Loucy (cell line): Measurements from ENCODE around the gene PMEL.
A peak's percentile ranks its signal among the peaks of the same experiment; 100 is the strongest.

Experiments used
- H2AFZ ChIP-seq: fragments of 200-600 bp; sonication (generic); 2 replicates; pipeline ENCODE4 v1.6.0; 2016; ENCODE audit warnings: antibody characterized with exemption, mild to moderate bottlenecking, low read length, moderate library complexity
- H3F3A ChIP-seq: fragments of 200-600 bp; 2 replicates; pipeline ENCODE4 v1.6.0; 2016; ENCODE audit warnings: antibody characterized with exemption, low read depth, mild to moderate bottlenecking
- H3K27me3 ChIP-seq: fragments of 200-600 bp; sonication (generic); 2 replicates; pipeline ENCODE4 v1.6.1; 2014; ENCODE audit warnings: low read length, mild to moderate bottlenecking; ENCODE audit not compliant: insufficient read depth, poor library complexity, severe bottlenecking
- H3K36me3 ChIP-seq: fragments of 200-600 bp; sonication (generic); 2 replicates; pipeline ENCODE4 v1.6.1; 2016; ENCODE audit warnings: low read length; ENCODE audit not compliant: insufficient read depth
- H3K4me1 ChIP-seq: fragments of 200-600 bp; sonication (generic); 2 replicates; pipeline ENCODE4 v1.5.1; 2014; ENCODE audit warnings: low read length, mild to moderate bottlenecking; ENCODE audit not compliant: insufficient read depth, poor library complexity, severe bottlenecking
- H3K4me2 ChIP-seq: fragments of 200-600 bp; sonication (generic); 2 replicates; pipeline ENCODE4 v1.6.0; 2014; ENCODE audit warnings: antibody characterized with exemption, low read length, low read depth, mild to moderate bottlenecking; ENCODE audit not compliant: poor library complexity, severe bottlenecking
- H3K4me3 ChIP-seq: fragments of 200-600 bp; sonication (generic); 2 replicates; pipeline ENCODE4 v1.5.1; 2014; ENCODE audit warnings: low read length, mild to moderate bottlenecking, mixed read lengths; ENCODE audit not compliant: poor library complexity, severe bottlenecking
- H3K79me2 ChIP-seq: fragments of 200-600 bp; sonication (generic); 2 replicates; pipeline ENCODE4 v1.6.1; 2014; ENCODE audit warnings: low read length; ENCODE audit not compliant: insufficient read depth
- H3K9ac ChIP-seq: fragments of 200-600 bp; sonication (generic); 2 replicates; pipeline ENCODE4 v1.6.0; 2014; ENCODE audit warnings: mild to moderate bottlenecking, low read depth, low read length, moderate library complexity; ENCODE audit not compliant: poor library complexity, severe bottlenecking
- H3K9me2 ChIP-seq: fragments of 200-600 bp; sonication (generic); replicated peaks from 2 replicates; pipeline ENCODE4 v1.6.1; 2016; ENCODE audit warnings: low read depth, low read length, mixed read lengths
- H3K9me3 ChIP-seq: fragments of 200-600 bp; sonication (generic); 2 replicates; pipeline ENCODE4 v1.6.1; 2014; ENCODE audit warnings: mild to moderate bottlenecking, antibody characterized with exemption, low read length, low read depth; ENCODE audit not compliant: insufficient read depth
- H4K20me1 ChIP-seq: fragments of 200-600 bp; sonication (generic); 2 replicates; pipeline ENCODE4 v1.6.0; 2014; ENCODE audit warnings: antibody characterized with exemption, low read length, mild to moderate bottlenecking; ENCODE audit not compliant: insufficient read depth, poor library complexity, severe bottlenecking
- CTCF ChIP-seq: fragments of 200-600 bp; sonication (generic); conservative IDR thresholded peaks from 2 replicates; pipeline ENCODE4 v1.5.1; 2014; ENCODE audit warnings: mild to moderate bottlenecking, antibody characterized with exemption, low read length
- EZH2phosphoT487 ChIP-seq: fragments of 200-600 bp; IDR thresholded peaks from 2 replicates; pipeline ENCODE4 v1.6.1; 2018; ENCODE audit warnings: antibody characterized with exemption, mild to moderate bottlenecking, moderate library complexity, borderline replicate concordance

Gene PMEL

GRCh38 chr12:55966408-55967281 lies 803 bp upstream of the PMEL start, which contains the start of gene CDK2:
TSS of gene CDK2 (plus strand) at chr12:55966830. CDS start at chr12:55967009, 179 bp downstream.
- Histone ChIP-seq H3K27me3 (no peaks in the 10 kb centered on the region), H3K9me2 (no peaks in the 10 kb centered on the region), H4K20me1 (peaks cover 9% of the 10 kb centered on the region), H3K9me3 (no peaks in the 10 kb centered on the region), H3K36me3 (no peaks in the 10 kb centered on the region), H3K79me2 (peaks cover 32% of the 10 kb centered on the region), H3K4me3 (peak within 1 kb of the TSS; percentile 88), H3K9ac (peak within 1 kb of the TSS; percentile 91), H3K4me1 (peaks cover 19% of the 10 kb centered on the region), H2AFZ (peak within 1 kb of the TSS; percentile 79), H3K4me2 (peak within 1 kb of the TSS; percentile 93), H3F3A (no peaks in the 10 kb centered on the region)
- TF ChIP-seq CTCF (no peak), EZH2phosphoT487 (no peak)

DNA sequence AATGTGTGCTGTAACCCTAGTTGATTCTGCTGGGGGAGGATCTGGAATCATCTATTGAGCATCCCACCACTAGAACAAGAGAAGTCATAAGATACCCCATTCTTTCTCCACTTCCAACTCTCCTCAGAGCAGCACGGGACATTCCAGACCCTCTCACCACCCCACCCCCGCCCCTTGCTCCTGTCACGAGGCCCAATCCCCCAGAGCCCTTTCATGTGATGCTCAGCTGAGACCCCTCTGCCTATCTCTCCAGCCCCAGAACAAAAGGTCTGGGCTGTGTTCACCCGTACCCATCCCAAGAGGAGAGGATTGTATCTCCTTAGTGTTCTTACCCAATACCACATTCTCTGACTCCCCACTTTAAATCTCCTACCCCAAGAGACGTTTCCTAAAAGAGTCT lies 602 bp downstream of the PMEL start:
- Histone ChIP-seq H3K9me3 (no peaks in the 10 kb centered on the region), H3K4me3 (no peak overlapping the region), H3K4me2 (no peak overlapping the region), H3K27me3 (no peaks in the 10 kb centered on the region), H3F3A (no peaks in the 10 kb centered on the region), H4K20me1 (peaks cover 9% of the 10 kb centered on the region), H3K79me2 (peaks cover 32% of the 10 kb centered on the region), H3K4me1 (peaks cover 19% of the 10 kb centered on the region), H3K9me2 (no peaks in the 10 kb centered on the region), H2AFZ (no peak overlapping the region), H3K9ac (no peak overlapping the region), H3K36me3 (no peaks in the 10 kb centered on the region)
- no peak for TF ChIP-seq EZH2phosphoT487
- TF ChIP-seq CTCF, result no peak

DNA sequence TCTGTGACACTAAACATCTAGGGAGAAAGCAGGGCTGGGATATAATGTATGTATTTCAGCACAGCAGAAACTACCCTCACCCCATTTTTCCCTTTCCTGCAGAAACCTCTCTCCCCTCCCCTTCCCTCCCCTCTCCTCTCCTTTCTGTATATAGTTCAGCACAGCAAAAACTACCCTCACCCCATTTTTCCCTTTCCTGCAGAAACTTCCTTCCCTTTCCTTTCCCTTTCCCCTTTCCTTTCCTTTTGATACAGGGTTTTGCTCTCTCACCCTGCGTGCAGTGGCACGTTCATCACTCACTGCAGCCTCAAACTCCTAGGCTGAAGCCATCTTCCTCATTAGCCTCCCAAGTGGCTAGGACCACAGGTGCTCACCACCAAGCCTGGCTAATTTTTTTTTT lies 2.1 kb downstream of the PMEL start:
- TF ChIP-seq CTCF (no peak), EZH2phosphoT487 (no peak)
- no peak overlapping the region for H3K4me3 ChIP-seq
- peaks cover 19% of the 10 kb centered on the region for H3K4me1 ChIP-seq
- H3F3A ChIP-seq, result no peaks in the 10 kb centered on the region
- no peaks in the 10 kb centered on the region for H3K36me3 ChIP-seq
- no peak overlapping the region for H3K4me2 ChIP-seq
- no peaks in the 10 kb centered on the region for H3K9me3 ChIP-seq
- H3K79me2 ChIP-seq, result peaks cover 21% of the 10 kb centered on the region
- H3K9me2 ChIP-seq, result no peaks in the 10 kb centered on the region
- peaks cover 9% of the 10 kb centered on the region for H4K20me1 ChIP-seq
- H3K9ac ChIP-seq, result no peak overlapping the region
- H2AFZ ChIP-seq, result no peak overlapping the region
- H3K27me3 ChIP-seq, result no peaks in the 10 kb centered on the region
